NCI-H82 (cell line): Measurements from ENCODE around the gene TEX13D.

Experiments
- DNase-seq: peaks from one replicate; lab custom pipeline; 2025; lab: John Stamatoyannopoulos, UW

The TEX13D gene

GRCh38 chrX:124348182-124348581 lies 15.7 kb downstream of the TEX13D start:
- no peak for DNase-seq

GRCh38 chrX:124348885-124349453 lies 16.5 kb downstream of the TEX13D start:
- DNase-seq, result no peak

DNA sequence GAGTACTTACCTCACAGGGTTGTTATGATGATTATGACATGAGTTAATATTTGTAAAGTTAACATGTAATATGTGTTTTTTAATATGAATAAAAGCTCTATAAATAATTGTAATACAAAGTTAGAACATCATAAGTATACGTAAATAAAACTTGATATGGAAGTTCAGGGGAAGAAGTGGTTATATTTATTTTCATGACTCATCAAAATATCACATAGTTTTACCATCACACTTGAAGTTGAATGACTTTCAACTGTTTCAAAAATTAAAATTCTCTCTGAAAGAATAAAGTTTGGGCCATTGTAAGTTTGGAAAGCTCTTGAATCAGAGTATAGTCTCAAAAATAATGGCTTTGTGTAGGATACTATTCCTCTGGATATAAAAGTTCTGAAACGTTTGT lies 22.2 kb downstream of the TEX13D start:
- DNase-seq, result no peak

DNA sequence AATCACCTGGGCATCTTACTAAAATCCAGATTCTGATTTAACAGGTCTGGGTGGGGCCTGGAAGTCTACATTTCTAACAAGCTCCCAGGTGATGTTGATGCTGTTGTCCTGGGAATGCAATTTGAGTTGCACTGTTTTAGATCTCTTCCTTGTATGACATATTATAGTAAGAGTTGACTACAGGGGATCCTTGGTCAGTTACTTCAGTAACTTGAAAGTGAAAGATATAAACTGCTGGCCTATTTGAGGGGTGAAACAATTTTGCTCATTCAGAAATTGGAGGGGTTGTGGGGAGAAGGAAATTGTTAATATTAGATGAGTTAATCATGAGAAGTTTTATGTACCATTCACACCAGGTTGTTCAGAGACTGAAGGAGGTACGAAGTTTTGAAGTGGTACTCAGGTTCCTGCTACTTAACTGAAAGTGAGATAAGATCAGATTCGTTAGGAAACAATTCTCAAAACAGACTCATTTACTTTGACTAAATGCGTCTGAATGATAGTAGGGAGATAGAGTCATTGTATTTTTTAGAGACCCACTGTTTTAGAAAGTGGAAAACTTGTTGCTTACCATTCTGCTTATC lies 26.4 kb downstream of the TEX13D start:
- DNase-seq, result no peak

GRCh38 chrX:124362072-124362471 lies 29.6 kb downstream of the TEX13D start:
- no peak for DNase-seq

GRCh38 chrX:124362761-124363160 lies 30.3 kb downstream of the TEX13D start:
- DNase-seq, result no peak

GRCh38 chrX:124369722-124370121 lies 37.3 kb downstream of the TEX13D start:
- no peak for DNase-seq

GRCh38 chrX:124373348-124373747 lies 40.9 kb downstream of the TEX13D start:
- DNase-seq, result no peak

GRCh38 chrX:124378643-124379042 lies 46.2 kb downstream of the TEX13D start:
- DNase-seq, result no peak

GRCh38 chrX:124383354-124383753 lies 50.9 kb downstream of the TEX13D start:
- DNase-seq, result no peak

- no peak for DNase-seq
These were observed 53.9 kb downstream of the TEX13D start for GRCh38 chrX:124386401-124386800.
